ENCODE data around the gene STX11.

Gene STX11

GRCh38 chr6:144113366-144113765 is 37.0 kb upstream of the STX11 start:
- DNase-seq (ENCODE audit: low read depth, low spot score) = no peak
- H3K4me3 ChIP-seq (ENCODE audit: low read depth, low read length) = no peak overlapping the region
- no peak for TF ChIP-seq CTCF (IDR thresholded peaks at IDR 0.05; ENCODE audit: insufficient read depth, low read length, missing control alignments)
- CTCF ChIA-PET = no interaction called here
- POLR2A ChIA-PET = no interaction called here

GRCh38 chr6:144115219-144115618 is 35.1 kb upstream of the STX11 start:
- DNase-seq (ENCODE audit: low read depth, low spot score) = no peak
- TF ChIP-seq CTCF (IDR thresholded peaks at IDR 0.05; ENCODE audit: insufficient read depth, low read length, missing control alignments) = no peak
- POLR2A ChIA-PET = no interaction called here
- no peak overlapping the region for H3K4me3 ChIP-seq (ENCODE audit: low read depth, low read length)
- CTCF ChIA-PET = interaction anchor here (0.9 to 2.5 kb wide), 5 partner anchors 9 to 539 kb away, joined by 3 to 12 read pairs (median 4); no protein-coding TSS in a partner anchor

GRCh38 chr6:144119376-144119775 is 30.9 kb upstream of the STX11 start:
- ChIA-PET CTCF (no interaction called here), POLR2A (no interaction called here)

GRCh38 chr6:144122861-144123260 is 27.5 kb upstream of the STX11 start:
- ChIA-PET POLR2A (no interaction called here), CTCF (interaction anchor here (2.0 kb wide), 1 partner anchor 18 kb away, joined by 6 read pairs; no protein-coding TSS in a partner anchor)
- TF ChIP-seq CTCF (IDR thresholded peaks at IDR 0.05; ENCODE audit: insufficient read depth, low read length, missing control alignments) = no peak
- H3K4me3 ChIP-seq (ENCODE audit: low read depth, low read length) = no peak overlapping the region
- no peak for DNase-seq (ENCODE audit: low read depth, low spot score)

More at GRCh38 chr6:144119376-144119775, 30.9 kb upstream of the STX11 start:
- H3K4me3 ChIP-seq (ENCODE audit: low read depth, low read length) = no peak overlapping the region
- TF ChIP-seq CTCF (IDR thresholded peaks at IDR 0.05; ENCODE audit: insufficient read depth, low read length, missing control alignments) = no peak
- DNase-seq (ENCODE audit: low read depth, low spot score) = no peak

- CTCF ChIA-PET = interaction anchor here (2.0 kb wide), 1 partner anchor 18 kb away, joined by 6 read pairs; no protein-coding TSS in a partner anchor
- TF ChIP-seq CTCF (IDR thresholded peaks at IDR 0.05; ENCODE audit: insufficient read depth, low read length, missing control alignments) = no peak
- DNase-seq (ENCODE audit: low read depth, low spot score) = no peak
- H3K4me3 ChIP-seq (ENCODE audit: low read depth, low read length) = no peak overlapping the region
- POLR2A ChIA-PET = no interaction called here
Observed at GRCh38 chr6:144123421-144123820, 26.9 kb upstream of the STX11 start.

- POLR2A ChIA-PET = no interaction called here
- H3K4me3 ChIP-seq (ENCODE audit: low read depth, low read length) = no peak overlapping the region
- TF ChIP-seq CTCF (IDR thresholded peaks at IDR 0.05; ENCODE audit: insufficient read depth, low read length, missing control alignments) = no peak
- CTCF ChIA-PET = interaction anchor here (2.0 kb wide), 1 partner anchor 19 kb away, joined by 6 read pairs; no protein-coding TSS in a partner anchor
- no peak for DNase-seq (ENCODE audit: low read depth, low spot score)
Observed at GRCh38 chr6:144123836-144124235, 26.5 kb upstream of the STX11 start.

All from AG04449 (cell line).